ENCODE results near the gene CENPO. TPM values are rescaled to one million over a fixed set of nuclear protein-coding genes. Genes with fewer than 3 reads are reported as not detected.
A peak's percentile ranks its signal among the peaks of the same experiment; 100 is the strongest.

Gene CENPO
- total RNA-seq, 1 experiment from 2014 or later = 33.0 TPM

- ChIA-PET CTCF (no interaction called here), POLR2A (ENCODE audit: unreplicated experiment) (no interaction called here)
- Histone ChIP-seq H3K79me2 (ENCODE audit: low read depth) (no peaks in the 10 kb centered on the region), H3K27ac (no peak overlapping the region), H3F3A (ENCODE audit: insufficient read depth, low read depth) (no peaks in the 10 kb centered on the region), H3K4me3 (no peak overlapping the region), H3K9me3 (ENCODE audit: insufficient read depth, low read depth) (no peaks in the 10 kb centered on the region), H2AFZ (no peak overlapping the region), H3K4me2 (no peak overlapping the region), H3K27me3 (ENCODE audit: insufficient read depth, low read depth) (no peaks in the 10 kb centered on the region), H3K9me2 (ENCODE audit: insufficient read depth) (no peaks in the 10 kb centered on the region), H3K36me3 (ENCODE audit: low read depth) (no peaks in the 10 kb centered on the region), H3K4me1 (replicated peaks; ENCODE audit: insufficient read depth) (no peaks in the 10 kb centered on the region), H4K20me1 (ENCODE audit: insufficient read depth) (no peaks in the 10 kb centered on the region)
- BruUV-seq (replicated peaks) = no TSS peak
- intact Hi-C loops (cut with micrococcal nuclease; ENCODE audit: unreplicated experiment) = no loop called here
- TF ChIP-seq CTCF (conservative IDR thresholded peaks at IDR 0.05) = no peak
- no peak for DNase-seq
These were observed 21.2 kb upstream of the CENPO start for GRCh38 chr2:24771764-24772586.

- BruUV-seq (replicated peaks) = no TSS peak
- POLR2A ChIA-PET (ENCODE audit: unreplicated experiment) = no interaction called here
- H3K4me2 ChIP-seq = no peak overlapping the region
These were observed 18.9 kb upstream of the CENPO start for GRCh38 chr2:24774373-24774772.

GRCh38 chr2:24779116-24779515 lies 14.1 kb upstream of the CENPO start:
- CTCF ChIA-PET = interaction anchor here (1.5 kb wide), 1 partner anchor 14 kb away, joined by 5 read pairs; the partner anchor contains the start of genes CENPO and PTRHD1
- TF ChIP-seq CTCF (conservative IDR thresholded peaks at IDR 0.05) = no peak
- no peak for TF ChIP-seq EZH2 (IDR thresholded peaks at IDR 0.05; ENCODE audit: low read depth)
- Histone ChIP-seq H2AFZ (peak overlapping the region; percentile 59), H4K20me1 (ENCODE audit: insufficient read depth) (no peaks in the 10 kb centered on the region), H3K9me2 (ENCODE audit: insufficient read depth) (no peaks in the 10 kb centered on the region; the same call in 1 of the 2 replicates), H3K36me3 (ENCODE audit: low read depth) (no peaks in the 10 kb centered on the region), H3K9me3 (ENCODE audit: insufficient read depth, low read depth) (no peaks in the 10 kb centered on the region), H3K4me3 (no peak overlapping the region), H3K4me1 (replicated peaks; ENCODE audit: insufficient read depth) (peaks cover 11% of the 10 kb centered on the region), H3K4me2 (peak overlapping the region; percentile 35), H3K79me2 (ENCODE audit: low read depth) (no peaks in the 10 kb centered on the region), H3K27me3 (ENCODE audit: insufficient read depth, low read depth) (no peaks in the 10 kb centered on the region), H3K27ac (peak overlapping the region; percentile 53), H3F3A (ENCODE audit: insufficient read depth, low read depth) (no peaks in the 10 kb centered on the region)
- POLR2A ChIA-PET (ENCODE audit: unreplicated experiment) = no interaction called here
- intact Hi-C loops (cut with micrococcal nuclease; ENCODE audit: unreplicated experiment) = no loop called here
- BruUV-seq (replicated peaks) = no TSS peak
- DNase-seq = peak; percentile 20 to 79

More at GRCh38 chr2:24774373-24774772, 18.9 kb upstream of the CENPO start:
- H3K36me3 ChIP-seq (ENCODE audit: low read depth) = no peaks in the 10 kb centered on the region
- H3K79me2 ChIP-seq (ENCODE audit: low read depth) = no peaks in the 10 kb centered on the region
- no peak overlapping the region for H3K27ac ChIP-seq
- TF ChIP-seq CTCF (conservative IDR thresholded peaks at IDR 0.05) = no peak
- TF ChIP-seq EZH2 (IDR thresholded peaks at IDR 0.05; ENCODE audit: low read depth) = no peak
- intact Hi-C loops (cut with micrococcal nuclease; ENCODE audit: unreplicated experiment) = no loop called here
- H3K9me3 ChIP-seq (ENCODE audit: insufficient read depth, low read depth) = no peaks in the 10 kb centered on the region
- no peaks in the 10 kb centered on the region for H3F3A ChIP-seq (ENCODE audit: insufficient read depth, low read depth)
- no peaks in the 10 kb centered on the region for H3K27me3 ChIP-seq (ENCODE audit: insufficient read depth, low read depth)
- H4K20me1 ChIP-seq (ENCODE audit: insufficient read depth) = no peaks in the 10 kb centered on the region
- peaks cover 9% of the 10 kb centered on the region for H3K4me1 ChIP-seq (replicated peaks; ENCODE audit: insufficient read depth)
- CTCF ChIA-PET = no interaction called here
- no peaks in the 10 kb centered on the region for H3K9me2 ChIP-seq (ENCODE audit: insufficient read depth)
- no peak overlapping the region for H2AFZ ChIP-seq
- DNase-seq = no peak
- no peak overlapping the region for H3K4me3 ChIP-seq
